HL-60 (cell line): ENCODE measurements around the gene FABP3.

Experiments used
- GABPA ChIP-seq: IDR thresholded peaks from 2 replicates; pipeline ENCODE4 v1.6.1; 2012; ENCODE audit warnings: low read depth
- POLR2AphosphoS5 ChIP-seq: IDR thresholded peaks from 2 replicates; pipeline ENCODE4 v1.6.1; 2012; ENCODE audit warnings: low read depth
- REST ChIP-seq: IDR thresholded peaks from 2 replicates; pipeline ENCODE4 v1.6.1; 2012; ENCODE audit warnings: low read depth; ENCODE audit not compliant: insufficient replicate concordance
- SPI1 ChIP-seq: IDR thresholded peaks from 2 replicates; pipeline ENCODE4 v1.6.1; 2012; ENCODE audit warnings: low read depth, mild to moderate bottlenecking, borderline replicate concordance
- TF ChIP-seq, protein P1 (sequence below): IDR thresholded peaks from one replicate; pipeline ENCODE4 v1.5.1; 2011; ENCODE audit warnings: low read length, control low read depth, inconsistent platforms; ENCODE audit not compliant: insufficient read depth

- TF ChIP-seq, protein P1, sequence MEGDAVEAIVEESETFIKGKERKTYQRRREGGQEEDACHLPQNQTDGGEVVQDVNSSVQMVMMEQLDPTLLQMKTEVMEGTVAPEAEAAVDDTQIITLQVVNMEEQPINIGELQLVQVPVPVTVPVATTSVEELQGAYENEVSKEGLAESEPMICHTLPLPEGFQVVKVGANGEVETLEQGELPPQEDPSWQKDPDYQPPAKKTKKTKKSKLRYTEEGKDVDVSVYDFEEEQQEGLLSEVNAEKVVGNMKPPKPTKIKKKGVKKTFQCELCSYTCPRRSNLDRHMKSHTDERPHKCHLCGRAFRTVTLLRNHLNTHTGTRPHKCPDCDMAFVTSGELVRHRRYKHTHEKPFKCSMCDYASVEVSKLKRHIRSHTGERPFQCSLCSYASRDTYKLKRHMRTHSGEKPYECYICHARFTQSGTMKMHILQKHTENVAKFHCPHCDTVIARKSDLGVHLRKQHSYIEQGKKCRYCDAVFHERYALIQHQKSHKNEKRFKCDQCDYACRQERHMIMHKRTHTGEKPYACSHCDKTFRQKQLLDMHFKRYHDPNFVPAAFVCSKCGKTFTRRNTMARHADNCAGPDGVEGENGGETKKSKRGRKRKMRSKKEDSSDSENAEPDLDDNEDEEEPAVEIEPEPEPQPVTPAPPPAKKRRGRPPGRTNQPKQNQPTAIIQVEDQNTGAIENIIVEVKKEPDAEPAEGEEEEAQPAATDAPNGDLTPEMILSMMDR = no peak
- no peak for TF ChIP-seq REST
- no peak for TF ChIP-seq POLR2AphosphoS5
- TF ChIP-seq SPI1 = no peak
- TF ChIP-seq GABPA = no peak
Measured at GRCh38 chr1:31412732-31413404, 40.0 kb upstream of the FABP3 start, which contains the start of gene SERINC2.
